ENCODE results near the gene FAM124A.

GRCh38 chr13:51177188-51177587, 45.0 kb upstream of the FAM124A start:
- TF ChIP-seq, protein P1, sequence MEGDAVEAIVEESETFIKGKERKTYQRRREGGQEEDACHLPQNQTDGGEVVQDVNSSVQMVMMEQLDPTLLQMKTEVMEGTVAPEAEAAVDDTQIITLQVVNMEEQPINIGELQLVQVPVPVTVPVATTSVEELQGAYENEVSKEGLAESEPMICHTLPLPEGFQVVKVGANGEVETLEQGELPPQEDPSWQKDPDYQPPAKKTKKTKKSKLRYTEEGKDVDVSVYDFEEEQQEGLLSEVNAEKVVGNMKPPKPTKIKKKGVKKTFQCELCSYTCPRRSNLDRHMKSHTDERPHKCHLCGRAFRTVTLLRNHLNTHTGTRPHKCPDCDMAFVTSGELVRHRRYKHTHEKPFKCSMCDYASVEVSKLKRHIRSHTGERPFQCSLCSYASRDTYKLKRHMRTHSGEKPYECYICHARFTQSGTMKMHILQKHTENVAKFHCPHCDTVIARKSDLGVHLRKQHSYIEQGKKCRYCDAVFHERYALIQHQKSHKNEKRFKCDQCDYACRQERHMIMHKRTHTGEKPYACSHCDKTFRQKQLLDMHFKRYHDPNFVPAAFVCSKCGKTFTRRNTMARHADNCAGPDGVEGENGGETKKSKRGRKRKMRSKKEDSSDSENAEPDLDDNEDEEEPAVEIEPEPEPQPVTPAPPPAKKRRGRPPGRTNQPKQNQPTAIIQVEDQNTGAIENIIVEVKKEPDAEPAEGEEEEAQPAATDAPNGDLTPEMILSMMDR (IDR thresholded peaks at IDR 0.05): no peak
- TF ChIP-seq EP300 (IDR thresholded peaks at IDR 0.05) (no peak), POLR2AphosphoS5 (IDR thresholded peaks at IDR 0.05) (no peak), POLR2A (IDR thresholded peaks at IDR 0.05) (no peak)
